ENCODE measurements around the gene TBXA2R. TPM values are rescaled to one million over a fixed set of nuclear protein-coding genes. Genes with fewer than 3 reads are reported as not detected.
"Not testable (repeated sequence)": the region's sequence is repeated elsewhere in the genome, so short reads cannot be mapped to it uniquely, and the experiment has no call there.

Gene TBXA2R
- total RNA-seq, 1 donor from 2014 or later: 0.52 TPM

- intact Hi-C loops (cut with micrococcal nuclease): no loop called here
Observed at GRCh38 chr19:3641515-3642269, 35.0 kb upstream of the TBXA2R start.

GRCh38 chr19:3639479-3639878 lies 32.8 kb upstream of the TBXA2R start:
- intact Hi-C loops (cut with micrococcal nuclease): no loop called here

DNA sequence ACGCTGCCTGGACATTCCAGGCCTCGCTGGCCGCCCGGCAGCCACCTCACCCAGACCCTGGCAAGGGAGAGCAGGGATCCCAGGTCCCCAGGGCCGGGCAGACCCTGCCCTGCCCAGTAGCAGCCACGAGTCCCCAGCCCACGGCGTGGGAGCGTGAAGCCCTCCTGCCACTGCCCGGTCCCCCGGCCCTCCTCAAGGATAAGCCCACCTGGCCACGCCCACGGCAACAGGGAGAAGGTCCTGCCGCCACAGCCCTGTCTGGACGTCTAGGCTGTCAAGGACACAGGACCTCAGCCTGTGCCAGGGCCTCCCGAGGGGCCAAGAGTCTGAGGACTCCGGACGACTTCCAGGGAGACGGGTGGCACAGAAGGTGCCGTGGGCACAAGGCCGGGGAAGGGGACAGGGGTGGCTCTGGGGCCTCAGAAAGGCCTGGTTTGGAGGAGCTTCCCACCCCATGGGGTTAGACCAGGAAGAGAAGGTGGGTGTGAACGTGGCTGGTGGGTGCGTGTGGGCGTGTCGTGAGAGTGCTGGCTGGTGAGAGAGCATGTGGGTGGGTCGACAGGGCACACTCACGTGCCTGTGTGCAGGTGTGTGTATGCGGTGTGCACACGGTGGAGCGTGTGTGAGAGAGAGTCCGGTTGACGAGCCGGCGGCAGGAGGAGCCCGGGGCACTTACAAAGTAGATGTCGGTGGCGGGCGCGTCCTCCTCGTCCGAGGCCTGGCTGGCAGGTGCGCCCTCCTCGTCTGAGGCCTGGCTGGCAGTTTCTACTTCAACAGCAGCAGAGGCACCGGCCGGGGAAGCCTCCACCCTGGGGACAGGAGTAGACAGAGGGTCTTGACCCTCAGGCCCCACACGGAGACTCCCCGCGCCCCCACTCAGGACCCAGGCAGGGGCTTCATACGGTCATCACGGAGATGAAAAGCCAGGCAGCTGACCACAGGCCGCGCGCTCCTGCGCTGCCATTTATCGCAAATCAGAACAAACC lies 31.8 kb upstream of the TBXA2R start:
- intact Hi-C loops (cut with micrococcal nuclease): no loop called here

- intact Hi-C loops (cut with micrococcal nuclease): no loop called here
Observed at GRCh38 chr19:3637621-3638020, 30.9 kb upstream of the TBXA2R start.

DNA sequence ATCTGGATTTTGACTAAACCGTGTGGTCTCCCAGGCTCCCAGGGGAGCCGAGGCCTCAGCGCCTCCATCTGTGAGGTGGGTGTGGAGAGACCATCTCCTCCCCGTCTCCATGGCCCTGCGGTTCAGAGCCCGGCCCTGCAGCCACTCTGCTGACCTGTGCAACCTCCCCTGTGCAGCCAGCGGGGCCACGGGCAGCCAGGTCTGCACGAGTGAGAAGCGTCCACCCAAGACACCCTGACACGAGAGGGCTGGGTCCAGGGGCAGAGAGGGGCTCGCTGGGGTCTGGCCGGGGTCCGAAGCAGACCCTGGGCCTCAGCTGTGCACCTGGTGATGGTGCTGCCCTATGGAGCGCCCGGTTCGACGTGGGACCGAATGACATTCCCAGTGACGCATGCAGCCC lies 30.3 kb upstream of the TBXA2R start:
- intact Hi-C loops (cut with micrococcal nuclease): no loop called here

- intact Hi-C loops (cut with micrococcal nuclease): no loop called here
Observed at GRCh38 chr19:3636506-3636905, 29.8 kb upstream of the TBXA2R start.

GRCh38 chr19:3634496-3635045 lies 27.9 kb upstream of the TBXA2R start:
- intact Hi-C loops (cut with micrococcal nuclease): no loop called here

GRCh38 chr19:3633559-3633988 lies 26.9 kb upstream of the TBXA2R start:
- intact Hi-C loops (cut with micrococcal nuclease): no loop called here

GRCh38 chr19:3632739-3633558 lies 26.3 kb upstream of the TBXA2R start:
- intact Hi-C loops (cut with micrococcal nuclease): no loop called here

GRCh38 chr19:3632098-3632497 lies 25.4 kb upstream of the TBXA2R start:
- intact Hi-C loops (cut with micrococcal nuclease): no loop called here

GRCh38 chr19:3631053-3631861 lies 24.6 kb upstream of the TBXA2R start:
- intact Hi-C loops (cut with micrococcal nuclease): no loop called here

- intact Hi-C loops (cut with micrococcal nuclease): not testable (repeated sequence)
Observed at GRCh38 chr19:3628766-3629165, 22.1 kb upstream of the TBXA2R start.

- intact Hi-C loops (cut with micrococcal nuclease): loop anchor here (1.0 to 2.0 kb wide), 3 partner anchors 55 to 121 kb away; partner anchors contain the start of genes FZR1, HMG20B and MFSD12
Observed at GRCh38 chr19:3627351-3627723, 20.7 kb upstream of the TBXA2R start.

DNA sequence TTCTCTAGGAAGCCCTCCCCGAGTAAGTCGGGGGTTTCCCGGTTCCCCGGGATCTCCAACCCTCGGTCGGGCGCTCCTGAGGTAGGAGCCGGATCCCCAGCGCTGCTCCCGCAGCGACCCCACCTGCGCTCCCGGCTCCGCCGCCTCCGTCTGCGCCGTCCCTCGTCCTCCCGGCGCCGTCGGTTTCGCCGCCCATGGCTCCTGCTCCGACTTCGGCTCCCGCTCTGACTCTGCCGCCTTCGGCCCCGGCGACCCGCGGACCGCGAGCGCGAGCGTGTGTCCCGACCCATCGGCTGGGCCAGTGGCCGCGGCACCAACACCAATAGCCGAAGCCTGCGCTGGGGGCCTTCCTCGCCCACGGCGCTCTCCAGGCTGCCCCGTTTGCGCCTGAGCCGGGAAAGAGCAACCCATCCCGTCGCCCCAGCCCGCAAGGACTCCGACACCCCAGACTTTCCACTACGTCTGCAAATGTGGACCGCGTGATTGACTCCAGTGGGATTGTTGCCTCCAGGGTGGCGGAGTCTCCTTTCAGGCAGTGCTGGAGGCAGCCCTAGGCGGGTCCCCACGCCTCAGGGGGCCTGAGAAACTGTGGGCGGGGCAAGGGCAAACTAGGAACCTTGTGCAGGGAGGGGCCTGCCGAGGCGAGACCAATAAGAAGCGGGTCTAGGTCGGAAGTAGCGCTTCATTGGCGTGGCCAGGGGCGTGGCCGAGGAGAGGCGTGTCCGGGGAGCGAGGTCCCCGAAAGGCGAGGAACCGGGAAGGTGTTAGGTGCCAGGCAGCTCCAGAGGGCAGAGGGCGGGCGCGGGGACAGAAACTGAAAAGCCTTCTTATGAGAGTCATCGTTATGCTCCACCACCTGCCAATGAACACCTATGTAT lies 20.0 kb upstream of the TBXA2R start, which contains the start of gene CACTIN:
CACTIN (minus strand) TSS at position 318 of the 878 bp plus-strand sequence; CDS start at position 290, 28 bp downstream.
- intact Hi-C loops (cut with micrococcal nuclease): loop anchor here (1.0 to 2.0 kb wide), 3 partner anchors 54 to 120 kb away; partner anchors contain the start of genes FZR1, HMG20B and MFSD12

DNA sequence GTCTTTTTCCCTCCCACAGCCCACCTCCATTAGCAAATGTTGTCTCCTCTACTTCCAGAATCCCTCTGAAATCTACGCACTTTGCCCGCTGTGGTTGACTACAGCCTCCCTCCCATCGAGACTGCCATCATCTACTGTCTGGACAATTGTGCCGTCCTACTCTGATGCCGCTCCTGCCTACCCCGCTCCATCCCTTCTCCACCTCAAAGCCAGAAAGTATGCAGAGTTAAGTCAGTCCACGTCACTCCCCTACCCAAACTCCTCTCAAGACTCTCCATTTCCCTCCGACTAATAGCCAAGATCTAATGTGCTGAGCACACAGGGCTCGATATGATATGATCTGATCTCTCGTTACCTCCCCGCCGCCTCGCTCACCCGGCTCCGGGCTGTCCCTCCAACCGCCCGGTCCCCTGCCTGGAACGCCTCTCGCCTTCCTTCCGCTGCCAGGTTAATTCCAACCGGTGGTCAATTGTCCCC lies 19.4 kb upstream of the TBXA2R start:
- intact Hi-C loops (cut with micrococcal nuclease): loop anchor here (2.0 kb wide), 1 partner anchor 69 kb away; the partner anchor contains the start of gene MFSD12

DNA sequence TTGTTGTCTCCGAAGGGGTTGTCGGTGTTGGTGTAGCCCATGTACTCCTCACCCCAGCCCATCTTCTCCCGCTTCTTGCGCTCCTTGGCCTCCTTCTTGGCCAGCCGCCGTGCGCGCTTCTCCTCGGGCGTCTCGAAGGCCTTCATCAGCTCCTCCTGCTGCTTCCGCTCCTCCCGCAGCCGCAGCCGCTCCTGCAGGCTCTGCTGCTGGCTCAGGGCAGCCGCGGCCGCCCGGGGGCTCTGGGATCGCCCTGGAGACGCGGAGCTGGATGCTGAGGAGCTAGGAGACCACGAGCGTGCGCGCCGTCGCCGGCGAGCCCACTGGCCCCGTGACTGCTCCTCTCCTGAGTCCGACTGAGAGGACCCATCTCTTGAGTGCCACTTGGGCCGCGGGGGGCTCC lies 17.0 kb upstream of the TBXA2R start:
- intact Hi-C loops (cut with micrococcal nuclease): no loop called here

DNA sequence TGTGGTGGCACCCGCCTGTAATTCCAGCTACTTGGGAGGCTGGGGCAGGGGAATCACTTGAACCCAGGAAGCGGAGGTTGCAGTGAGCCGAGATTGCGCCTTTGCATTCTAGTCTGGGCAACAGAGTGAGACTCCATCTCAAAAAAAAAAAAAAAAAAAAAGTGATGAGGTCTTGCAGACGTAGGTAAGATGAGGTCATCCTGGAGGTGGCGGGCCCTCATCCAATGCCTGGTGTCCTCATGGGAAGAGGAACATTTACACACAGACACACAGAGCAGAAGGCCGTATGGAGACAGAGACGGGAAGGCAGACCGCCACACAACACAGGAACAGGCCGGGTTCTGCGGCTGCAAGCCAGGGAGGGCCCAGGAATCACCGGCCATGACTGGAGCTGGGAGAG lies 15.5 kb upstream of the TBXA2R start:
- intact Hi-C loops (cut with micrococcal nuclease): no loop called here

DNA sequence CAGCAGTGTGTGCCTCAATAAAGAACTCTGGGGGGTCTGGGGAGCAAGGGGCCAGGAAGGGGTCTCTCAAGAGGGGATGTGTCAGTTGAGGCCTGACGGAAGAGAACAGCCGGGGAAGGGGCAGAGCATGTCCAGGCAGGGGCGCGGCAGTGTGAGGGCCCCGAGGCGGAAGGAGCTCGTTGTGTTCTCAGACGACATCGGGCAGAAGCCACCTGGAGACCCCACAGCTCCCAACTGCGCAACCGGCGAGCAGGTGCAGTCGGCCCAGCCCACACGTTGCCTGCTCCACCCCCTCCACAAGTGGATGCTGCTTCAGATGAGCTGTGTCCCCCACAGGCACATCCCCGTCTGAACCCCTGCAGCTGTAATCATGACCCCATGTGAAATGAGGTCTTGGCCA lies 15.0 kb upstream of the TBXA2R start:
- intact Hi-C loops (cut with micrococcal nuclease): no loop called here

Data from T-helper 2 cell treated with Interferon-gamma antibody and Interleukin-4, amounts not matched to agents 100 ng/mL and 5 ng/mL, for 36 hours (primary cell).